GM21576 (cell line): ENCODE measurements around the gene PDK1.
A peak's percentile ranks its signal among the peaks of the same experiment; 100 is the strongest.

Experiments
- ATAC-seq: cut with Tn5 transposase; IDR thresholded peaks from one replicate; pipeline ENCODE4 v1.9.1; 2021; ENCODE audit warnings: mild to moderate bottlenecking, moderate library complexity; ENCODE audit not compliant: unreplicated experiment

Gene PDK1

DNA sequence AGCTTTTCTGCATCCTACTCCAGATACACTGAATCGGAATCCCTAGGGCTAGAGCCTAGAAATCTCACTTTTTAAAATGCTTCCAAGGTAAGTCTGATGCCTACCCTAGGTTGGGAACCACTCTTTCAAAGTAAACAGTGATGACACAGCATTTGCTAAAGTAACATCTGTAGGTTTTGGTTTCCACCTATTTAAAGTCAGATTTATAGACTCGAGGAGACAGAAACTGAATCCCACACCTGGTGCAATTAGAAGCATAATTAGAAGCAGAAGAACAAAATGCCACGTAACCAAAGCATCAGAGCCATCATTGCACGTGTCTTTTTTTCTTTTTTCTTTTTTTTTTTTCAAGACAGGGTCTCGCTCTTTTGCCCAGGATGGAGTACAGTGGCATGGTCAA is 40.9 kb downstream of the PDK1 start:
- peak; percentile 76 for ATAC-seq

DNA sequence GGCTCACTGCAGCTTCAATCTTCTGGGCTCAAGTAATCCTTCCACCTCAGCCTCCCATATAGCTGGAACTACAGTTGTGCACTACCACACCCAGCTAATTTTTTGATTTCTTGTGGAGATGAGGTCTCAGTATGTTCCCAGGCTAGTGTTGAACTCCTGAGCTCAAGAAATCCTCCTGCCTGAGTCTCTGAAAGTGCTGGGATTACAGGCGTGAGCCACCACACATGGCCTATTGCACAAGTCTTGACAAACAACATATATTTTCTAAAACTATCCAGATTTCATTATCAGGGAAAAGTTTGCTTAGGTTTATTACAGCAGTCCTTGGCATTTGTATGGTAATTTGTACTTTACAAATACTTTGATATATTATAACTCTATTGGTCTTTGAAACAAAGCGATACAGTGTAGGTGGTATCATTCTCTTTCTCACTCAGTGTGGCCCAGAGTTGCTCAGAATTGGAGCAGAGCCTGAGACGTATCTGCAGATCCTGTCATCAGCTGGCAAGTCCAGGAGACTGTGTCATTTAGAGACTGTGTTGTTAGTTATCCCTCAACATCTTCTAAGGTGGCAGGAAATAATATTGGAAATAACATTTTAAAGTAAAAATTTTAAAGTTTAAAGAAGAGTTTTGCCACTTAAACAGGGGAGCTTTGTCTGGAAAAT is 41.4 kb downstream of the PDK1 start:
- ATAC-seq: no peak

DNA sequence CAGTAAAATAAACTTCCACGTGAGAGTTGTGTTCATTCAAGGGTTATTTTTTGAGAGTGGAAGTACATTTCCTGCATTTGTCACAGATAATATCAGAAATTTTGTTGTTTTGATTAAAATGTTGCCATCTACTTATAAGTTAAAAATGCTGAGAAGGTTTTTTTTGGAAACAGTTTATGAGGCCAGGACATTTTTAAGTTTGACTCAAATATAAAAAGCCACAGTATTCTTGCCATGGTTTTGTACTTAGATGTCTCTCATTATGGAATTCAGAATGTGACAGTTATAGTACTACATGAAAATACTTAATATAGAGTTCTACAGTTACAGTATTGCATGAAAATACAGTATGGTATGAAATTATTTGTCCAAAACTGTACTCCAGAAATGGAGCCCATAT is 44.1 kb downstream of the PDK1 start:
- ATAC-seq: no peak

GRCh38 chr2:172600557-172601008 is 44.7 kb downstream of the PDK1 start:
- no peak for ATAC-seq

- ATAC-seq: no peak
Measured at GRCh38 chr2:172606285-172606684, 50.4 kb downstream of the PDK1 start.

- no peak for ATAC-seq
Measured at GRCh38 chr2:172607379-172607928, 51.6 kb downstream of the PDK1 start.

- ATAC-seq: no peak
Measured at GRCh38 chr2:172609488-172609887, 53.6 kb downstream of the PDK1 start.

GRCh38 chr2:172612051-172612450 is 56.2 kb downstream of the PDK1 start:
- ATAC-seq: no peak

DNA sequence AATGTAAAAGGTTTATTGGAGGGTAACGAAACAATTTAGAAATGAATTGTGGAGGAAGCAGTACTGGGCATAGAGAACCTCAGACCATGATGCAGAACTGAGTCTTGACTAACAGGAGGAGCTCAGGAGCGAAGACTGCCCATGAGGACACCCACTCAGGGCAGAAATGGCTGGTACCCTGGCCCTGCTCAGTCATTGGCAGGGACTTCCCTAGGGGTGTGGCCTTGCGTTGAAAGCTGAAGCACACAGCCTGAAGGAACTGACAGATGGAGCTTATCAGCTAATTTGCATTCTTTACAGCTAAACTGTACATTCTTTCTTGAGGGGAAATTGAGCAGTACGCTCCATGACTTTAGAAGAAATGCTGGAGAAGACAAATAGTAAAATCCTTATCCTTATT is 57.1 kb downstream of the PDK1 start:
- no peak for ATAC-seq

DNA sequence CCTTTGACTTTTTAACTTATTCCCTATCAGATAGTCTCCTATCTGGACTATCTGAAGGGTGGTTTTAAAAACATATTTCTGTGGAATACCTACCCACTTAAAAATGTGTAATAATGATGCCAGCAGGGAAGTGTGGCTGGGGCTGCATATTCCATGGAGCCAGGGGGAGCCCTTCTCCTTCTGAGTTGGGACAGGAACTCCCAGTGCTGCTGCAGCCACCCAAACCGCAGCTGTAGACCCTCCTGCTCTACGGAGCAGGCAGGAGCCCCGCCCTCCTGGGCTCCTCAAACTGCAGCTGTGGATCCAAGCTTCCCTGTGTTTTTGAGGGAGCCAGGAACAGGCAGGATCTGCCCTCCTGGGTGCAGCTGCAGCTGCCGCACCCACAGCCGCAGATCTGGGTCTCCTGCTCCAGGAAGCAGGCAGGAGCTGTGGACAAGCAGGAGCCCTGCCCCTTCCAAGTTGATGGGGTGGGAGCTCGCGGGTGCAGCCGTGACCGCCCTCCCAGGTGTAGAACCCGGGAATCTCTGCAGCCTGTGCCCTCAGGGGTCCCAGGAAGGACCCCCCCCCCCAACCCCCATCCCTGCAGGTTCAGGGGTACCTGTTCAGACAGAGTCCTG is 57.8 kb downstream of the PDK1 start:
- no peak for ATAC-seq

GRCh38 chr2:172614932-172615331 is 59.0 kb downstream of the PDK1 start:
- no peak for ATAC-seq

- no peak for ATAC-seq
Measured at GRCh38 chr2:172615727-172616261, 59.9 kb downstream of the PDK1 start.

DNA sequence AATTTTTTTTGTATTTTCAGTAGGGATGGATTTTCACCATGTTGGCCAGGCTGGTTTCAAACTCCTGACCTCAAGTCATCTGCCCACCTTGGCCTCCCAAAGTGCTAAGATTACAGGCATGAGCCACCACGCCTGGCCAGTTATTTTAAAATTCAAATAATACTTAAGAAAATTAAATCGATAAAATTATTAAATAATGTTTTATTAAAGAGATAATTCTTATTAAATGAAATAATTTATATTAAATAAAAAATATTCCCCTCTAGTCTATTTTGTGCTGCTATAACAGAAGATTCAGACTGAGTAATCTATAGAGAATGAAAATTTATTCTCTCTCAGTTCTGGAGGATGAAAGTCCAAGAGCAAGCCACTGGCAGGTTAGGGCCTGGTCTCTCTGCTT is 61.2 kb downstream of the PDK1 start:
- ATAC-seq: no peak

DNA sequence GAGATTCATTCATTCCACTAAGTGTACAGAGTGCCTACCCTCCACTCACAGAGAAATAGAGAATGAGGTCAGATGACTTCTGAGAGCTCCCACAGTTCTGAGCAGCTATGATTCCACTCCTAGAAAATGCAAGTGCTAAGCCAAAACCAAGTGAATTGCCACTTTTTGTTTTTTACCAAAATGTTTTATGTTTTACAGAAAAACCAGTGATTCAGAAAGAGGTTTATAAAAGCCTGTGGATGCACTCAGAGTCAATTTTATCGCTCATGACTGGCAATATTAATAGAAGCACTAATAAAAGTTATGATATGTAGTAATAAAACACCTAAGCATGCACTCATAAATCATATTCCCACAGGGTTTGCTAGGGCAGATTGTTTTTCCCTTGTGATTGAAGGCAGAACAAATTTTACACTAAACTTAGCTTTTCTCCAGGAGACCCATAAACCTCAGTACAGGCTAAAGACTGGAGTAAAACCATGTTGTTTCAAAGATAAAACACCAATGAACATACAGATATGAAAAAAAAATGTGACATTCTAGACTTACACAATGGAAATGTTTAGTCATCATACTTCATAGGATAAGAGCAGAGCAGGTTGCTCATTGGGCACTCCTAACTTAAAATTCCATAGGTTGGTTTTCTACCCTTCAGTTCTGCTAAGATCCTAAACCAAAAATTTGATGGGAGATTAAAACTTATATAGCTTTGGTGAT is 67.5 kb downstream of the PDK1 start:
- ATAC-seq: no peak

GRCh38 chr2:172624996-172625395 is 69.1 kb downstream of the PDK1 start:
- no peak for ATAC-seq

DNA sequence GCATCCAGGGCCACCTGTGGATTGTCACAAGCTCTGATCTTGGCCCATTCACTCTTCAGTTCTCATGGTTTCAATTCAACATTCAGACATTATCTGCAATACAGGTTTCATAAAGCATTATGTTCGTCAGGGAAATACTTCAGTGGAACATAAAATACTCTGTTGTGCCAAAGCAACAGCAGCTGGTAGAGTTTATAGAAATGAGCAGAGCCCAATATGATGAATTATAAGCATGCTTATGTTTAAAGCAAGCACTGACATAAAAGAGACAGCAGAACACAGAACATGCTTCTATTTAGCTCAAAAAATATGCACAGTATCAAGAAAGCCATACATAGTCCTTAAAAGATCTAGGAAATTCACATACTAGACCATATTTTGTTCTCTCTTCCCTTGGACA is 71.3 kb downstream of the PDK1 start:
- ATAC-seq: no peak

DNA sequence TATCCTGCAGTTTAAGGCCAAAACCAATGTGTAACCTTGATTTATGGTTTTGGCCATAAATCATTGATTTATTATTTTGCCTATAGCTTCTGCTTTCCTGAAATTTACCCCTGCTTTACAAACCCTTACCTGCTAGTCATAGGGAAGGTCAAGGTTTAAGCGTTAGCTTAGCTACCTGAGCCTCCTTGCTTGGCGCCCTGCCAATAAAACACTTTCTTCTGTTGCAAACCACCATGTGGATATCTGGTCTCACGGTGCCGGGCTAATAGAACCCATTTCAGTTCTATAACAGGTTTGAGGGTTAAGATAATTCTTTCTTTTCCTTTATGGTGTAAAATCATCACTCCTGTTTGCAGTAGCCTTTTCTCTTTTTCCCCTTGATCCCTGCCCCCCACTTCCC is 72.2 kb downstream of the PDK1 start:
- ATAC-seq: no peak

- ATAC-seq: no peak
Measured at GRCh38 chr2:172629586-172629985, 73.7 kb downstream of the PDK1 start.

GRCh38 chr2:172630181-172630580 is 74.3 kb downstream of the PDK1 start:
- ATAC-seq: no peak

DNA sequence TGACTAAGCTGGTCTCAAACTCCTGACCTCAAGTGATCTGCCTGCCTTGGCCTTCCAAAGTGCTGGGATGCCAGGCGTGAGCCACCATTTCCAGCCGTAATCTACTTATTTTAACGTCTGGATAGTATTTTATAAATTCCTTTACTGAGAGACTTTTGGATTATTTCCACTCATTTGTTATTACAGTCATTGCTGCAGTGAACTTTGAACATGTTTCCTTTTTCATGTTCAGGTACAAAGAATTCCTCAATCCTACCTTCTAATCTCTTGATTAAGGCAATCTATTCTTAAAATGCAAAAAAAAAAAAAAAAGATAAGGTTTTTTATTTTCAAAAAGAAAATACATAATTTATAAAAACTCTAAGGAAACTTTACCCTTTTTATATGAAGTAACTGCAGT is 78.6 kb downstream of the PDK1 start:
- no peak for ATAC-seq

- no peak for ATAC-seq
Measured at GRCh38 chr2:172635548-172635947, 79.7 kb downstream of the PDK1 start.

- ATAC-seq: no peak
Measured at GRCh38 chr2:172639256-172639655, 83.4 kb downstream of the PDK1 start.
